Mammary microvascular endothelial cell (primary cell): Measurements from ENCODE around the gene ESYT3. TPM values are rescaled to one million over a fixed set of nuclear protein-coding genes. Genes with fewer than 3 reads are reported as not detected.

Experiments used
- total RNA-seq: library from RNA; depleted of rRNA; stranded (reverse); fragments of >200 nt; gene quantifications from 2 replicates; pipeline ENCODE4 v1.2.3, GENCODE V29; 2015

ESYT3 gene
- 0.05 and 0.07 TPM in 2 replicates for total RNA-seq

DNA sequence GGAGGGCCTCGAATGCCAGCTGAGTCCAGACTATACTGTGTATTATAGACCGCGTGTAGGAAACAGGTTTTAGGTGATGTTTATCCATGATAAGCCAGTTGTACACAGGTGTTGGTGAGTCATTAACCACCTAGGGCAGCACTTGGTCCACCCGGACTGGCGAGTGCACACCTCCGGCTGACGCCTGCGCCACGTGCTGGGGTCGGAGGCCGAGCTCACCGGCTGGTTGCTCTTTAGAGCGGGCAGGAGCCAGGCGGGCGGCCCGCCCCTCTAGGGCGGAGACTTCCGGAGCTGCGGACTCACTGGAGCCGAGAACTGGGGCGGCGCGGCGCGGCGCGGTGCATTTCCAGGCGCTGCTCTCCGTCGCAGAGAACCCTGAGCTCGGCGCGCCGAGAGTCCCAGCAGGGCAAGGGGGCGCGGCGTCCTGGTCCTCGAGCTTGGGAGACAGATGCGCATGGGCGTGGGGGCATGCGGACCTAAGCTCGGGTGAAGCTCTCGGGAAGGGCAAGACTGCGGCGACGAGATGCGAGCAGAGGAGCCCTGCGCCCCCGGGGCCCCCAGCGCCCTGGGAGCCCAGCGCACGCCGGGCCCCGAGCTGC, at the start of gene ESYT3:
ESYT3 (plus strand) TSS at position 341 of the 599 bp plus-strand sequence; CDS start at position 524, 183 bp downstream.

Other genes starting within 250 kb of the ESYT3 start
- 31.3 and 33.5 TPM in 2 replicates for gene ARMC8, start 247.3 kb upstream of the ESYT3 start, total RNA-seq
- gene NME9, start 104.8 kb upstream of the ESYT3 start, total RNA-seq = 0.07 TPM in 1 of 2 replicates, not detected in the other
- gene MRAS, start 86.0 kb upstream of the ESYT3 start, total RNA-seq = 3.5 and 4.7 TPM in 2 replicates
- 10.2 and 11.3 TPM in 2 replicates for gene CEP70, start 159.6 kb downstream of the ESYT3 start, total RNA-seq
- 11.9 and 18.5 TPM in 2 replicates for gene FAIM, start 174.2 kb downstream of the ESYT3 start, total RNA-seq